Keratinocyte (primary cell): ENCODE results near the gene NEGR1. TPM values are rescaled to one million over a fixed set of nuclear protein-coding genes. Genes with fewer than 3 reads are reported as not detected.

Source experiments
- DNase-seq: peaks from one replicate; pipeline ENCODE4 v3.0.0-alpha.2; 2011; ENCODE audit warnings: low read depth, missing footprints, low spot score
- FAIRE-seq: peaks from 2 replicates; lab custom pipeline; 2011; peaks lifted over from hg19 to GRCh38; lab: Jason Lieb, UNC
- H2AFZ ChIP-seq: 2 replicates; pipeline ENCODE4 v1.6.0; 2012; ENCODE audit warnings: low read length, control low read depth, inconsistent platforms; ENCODE audit not compliant: control insufficient read depth
- H3K27ac ChIP-seq: 2 replicates; pipeline ENCODE4 v1.5.1; 2011; ENCODE audit warnings: low read length; ENCODE audit not compliant: control insufficient read depth, insufficient read depth
- H3K27me3 ChIP-seq: 3 replicates; pipeline ENCODE4 v1.6.0; 2011; ENCODE audit warnings: low read length; ENCODE audit not compliant: control insufficient read depth, insufficient read depth; ENCODE audit errors: extremely low read depth
- H3K36me3 ChIP-seq, 2 experiments: 2 replicates in 1 of 2; 3 replicates in 1 of 2; pipeline ENCODE4 v1.5.1; 2011; ENCODE audit warnings: low read length in 2 of 2, mild to moderate bottlenecking in 1 of 2; ENCODE audit not compliant: control insufficient read depth in 2 of 2, insufficient read depth in 2 of 2; ENCODE audit errors: extremely low read depth in 1 of 2
- H3K4me1 ChIP-seq: 3 replicates; pipeline ENCODE4 v1.5.1; 2011; ENCODE audit warnings: low read length; ENCODE audit not compliant: control insufficient read depth, insufficient read depth; ENCODE audit errors: extremely low read depth
- H3K4me2 ChIP-seq: 3 replicates; pipeline ENCODE4 v1.6.0; 2011; ENCODE audit warnings: low read depth, low read length; ENCODE audit not compliant: control insufficient read depth, insufficient read depth; ENCODE audit errors: extremely low read depth
- H3K4me3 ChIP-seq, 3 experiments: fragments of 200-600 bp in 1 of 3; sonication (generic) in 1 of 3; 2 replicates in 2 of 3; 3 replicates in 1 of 3; pipeline ENCODE4 v1.5.1; 2011 to 2016; ENCODE audit warnings: low read length in 3 of 3, mild to moderate bottlenecking in 3 of 3, control low read depth in 2 of 3, inconsistent platforms in 1 of 3, low read depth in 1 of 3, mixed read lengths in 1 of 3, mixed run types in 1 of 3, moderate library complexity in 1 of 3; ENCODE audit not compliant: control insufficient read depth in 2 of 3, insufficient read depth in 2 of 3; ENCODE audit errors: extremely low read depth in 1 of 3
- H3K79me2 ChIP-seq: 2 replicates; pipeline ENCODE4 v1.6.0; 2012; ENCODE audit warnings: low read length; ENCODE audit not compliant: control insufficient read depth, insufficient read depth
- H3K9ac ChIP-seq: 3 replicates; pipeline ENCODE4 v1.6.0; 2011; ENCODE audit warnings: low read length; ENCODE audit not compliant: control insufficient read depth, insufficient read depth; ENCODE audit errors: extremely low read depth
- H3K9me1 ChIP-seq: 3 replicates; pipeline ENCODE4 v1.6.0; 2011; ENCODE audit warnings: low read length; ENCODE audit not compliant: control insufficient read depth, insufficient read depth; ENCODE audit errors: extremely low read depth
- H3K9me3 ChIP-seq: 2 replicates; pipeline ENCODE4 v1.5.1; 2012; ENCODE audit warnings: low read depth, low read length; ENCODE audit not compliant: control insufficient read depth
- H4K20me1 ChIP-seq: 3 replicates; pipeline ENCODE4 v1.6.0; 2011; ENCODE audit warnings: low read length; ENCODE audit not compliant: control insufficient read depth, insufficient read depth; ENCODE audit errors: extremely low read depth
- CTCF ChIP-seq, 3 experiments: IDR thresholded peaks in 1 of 3; conservative IDR thresholded peaks in 1 of 3; optimal IDR thresholded peaks in 1 of 3; 2 replicates in 2 of 3; 3 replicates in 1 of 3; pipeline versions ENCODE3 to v1.5.1; 2011; ENCODE audit warnings: low read length in 3 of 3, mild to moderate bottlenecking in 3 of 3, moderate library complexity in 2 of 3, control low read depth in 1 of 3, inconsistent platforms in 1 of 3; ENCODE audit not compliant: insufficient read depth in 2 of 3; ENCODE audit errors: extremely low read depth in 1 of 3
- EZH2 ChIP-seq: IDR thresholded peaks from one replicate; pipeline ENCODE4 v1.6.1; 2012; ENCODE audit warnings: inconsistent platforms, mild to moderate bottlenecking, low read length, moderate library complexity
- dilution Hi-C: fragments of 300-500 bp; cut with MboI; formaldehyde crosslinking; loops from one replicate; pipeline ENCODE4 v1.7.0; 2020; ENCODE audit warnings: low sequenced_read_pairs; ENCODE audit not compliant: extremely low pct_ligation_motif_present
- polyA plus RNA-seq, 5 experiments: library from polyadenylated mRNA; depleted of rRNA in 3 of 5; stranded (reverse) in 3 of 5; stranded (forward) in 1 of 5; unstranded in 1 of 5; fragments of >200 nt; gene quantifications; 1 replicate in 1 of 5; 2 replicates in 3 of 5; 3 replicates in 1 of 5; pipeline versions ENCODE4 v1.2.1 to v1.2.3, GENCODE V29; 2011 to 2012; ENCODE audit warnings: missing spikeins in 2 of 5, low read depth in 1 of 5, low replicate concordance in 1 of 5

The NEGR1 gene
- polyA plus RNA-seq, 1 donor (not counting 4 experiments of a cell fraction or from before 2014, with no cell fraction given), result 1.6 TPM

GRCh38 chr1:71706029-71706671, 576.2 kb downstream of the NEGR1 start:
- H3K27ac ChIP-seq, result no peak overlapping the region
- dilution Hi-C loops, result no loop called here
- no peak for TF ChIP-seq EZH2
- TF ChIP-seq CTCF (optimal IDR thresholded peaks at IDR 0.05 in 1 of 3, IDR thresholded peaks at IDR 0.05 in 1 of 3, conservative IDR thresholded peaks at IDR 0.05 in 1 of 3; ENCODE audit: extremely low read depth in 1 of 3, insufficient read depth in 2 of 3, low read length in 3 of 3), result no peak
- no peaks in the 10 kb centered on the region for H4K20me1 ChIP-seq
- H3K9me3 ChIP-seq, result no peaks in the 10 kb centered on the region
- no peak overlapping the region for H3K4me3 ChIP-seq
- no peak overlapping the region for H3K4me2 ChIP-seq
- H3K9me1 ChIP-seq, result no peaks in the 10 kb centered on the region
- H2AFZ ChIP-seq, result no peak overlapping the region
- no peaks in the 10 kb centered on the region for H3K79me2 ChIP-seq
- no peaks in the 10 kb centered on the region for H3K4me1 ChIP-seq
- H3K9ac ChIP-seq, result no peak overlapping the region
- no peaks in the 10 kb centered on the region for H3K27me3 ChIP-seq
- DNase-seq (no peak), FAIRE-seq (no peak)
- no peaks in the 10 kb centered on the region for H3K36me3 ChIP-seq

- Histone ChIP-seq H3K9me3 (no peaks in the 10 kb centered on the region), H4K20me1 (no peaks in the 10 kb centered on the region), H3K36me3 (no peaks in the 10 kb centered on the region), H3K4me1 (no peaks in the 10 kb centered on the region), H3K4me3 (no peak overlapping the region), H3K9ac (no peak overlapping the region), H2AFZ (no peak overlapping the region), H3K4me2 (no peak overlapping the region), H3K27me3 (no peaks in the 10 kb centered on the region), H3K79me2 (no peaks in the 10 kb centered on the region), H3K9me1 (no peaks in the 10 kb centered on the region), H3K27ac (no peak overlapping the region)
- TF ChIP-seq EZH2 (no peak), CTCF (optimal IDR thresholded peaks at IDR 0.05 in 1 of 3, IDR thresholded peaks at IDR 0.05 in 1 of 3, conservative IDR thresholded peaks at IDR 0.05 in 1 of 3; ENCODE audit: extremely low read depth in 1 of 3, insufficient read depth in 2 of 3, low read length in 3 of 3) (no peak)
- no peak for DNase-seq
- dilution Hi-C loops, result no loop called here
- no peak for FAIRE-seq
These were observed 584.2 kb downstream of the NEGR1 start for GRCh38 chr1:71698186-71698585.
